Activated T-helper 2 cell treated with anti-CD3 and anti-CD28 coated beads, Interferon-gamma antibody, Interleukin-2, Interleukin-4, amounts not matched to agents 10 μg/mL and 5 μg/mL and 100 μg/mL, durations not matched to agents 14 hours and 24 hours and 36 hours (primary cell): ENCODE data around the gene FAT1. TPM values are rescaled to one million over a fixed set of nuclear protein-coding genes. Genes with fewer than 3 reads are reported as not detected.

ENCODE experiments used
- DNase-seq: peaks from one replicate; pipeline ENCODE4 v3.0.0; 2021; ENCODE audit warnings: low spot score
- H3K27ac Mint-ChIP-seq: one replicate; pipeline ENCODE4 v1.8.0; 2021; ENCODE audit warnings: mixed read lengths
- H3K27me3 Mint-ChIP-seq: one replicate; pipeline ENCODE4 v1.8.0; 2021; ENCODE audit warnings: low read depth, mixed read lengths
- H3K36me3 Mint-ChIP-seq: one replicate; pipeline ENCODE4 v1.8.0; 2021; ENCODE audit warnings: low read depth, mixed read lengths
- H3K4me1 Mint-ChIP-seq: one replicate; pipeline ENCODE4 v1.8.0; 2021; ENCODE audit warnings: low read depth, mixed read lengths
- H3K4me3 Mint-ChIP-seq: one replicate; pipeline ENCODE4 v1.8.0; 2021; ENCODE audit warnings: low read depth, mild to moderate bottlenecking, moderate library complexity, mixed read lengths
- H3K9me3 Mint-ChIP-seq: one replicate; pipeline ENCODE4 v1.8.0; 2021; ENCODE audit warnings: mixed read lengths
- intact Hi-C: fragments of 100-400 bp; cut with micrococcal nuclease; formaldehyde crosslinking; loops from one replicate; pipeline ENCODE4 v1.15.1; 2023
- total RNA-seq: library from RNA; stranded (reverse); gene quantifications from 2 replicates; pipeline ENCODE4 v1.2.3, GENCODE V29; 2022

The FAT1 gene
- total RNA-seq, 1 donor from 2014 or later = 0.05 TPM

- Mint-ChIP-seq H3K9me3 (peaks cover 3% of the 10 kb centered on the region), H3K4me1 (no peaks in the 10 kb centered on the region), H3K4me3 (no peak overlapping the region), H3K36me3 (no peaks in the 10 kb centered on the region), H3K27me3 (no peaks in the 10 kb centered on the region), H3K27ac (no peak overlapping the region)
- intact Hi-C loops = no loop called here
- DNase-seq = no peak
Measured at GRCh38 chr4:186599483-186599882, 124.2 kb downstream of the FAT1 start.

GRCh38 chr4:186598686-186599085, 125.0 kb downstream of the FAT1 start:
- Mint-ChIP-seq H3K27me3 (no peaks in the 10 kb centered on the region), H3K9me3 (peaks cover under 1% of the 10 kb centered on the region), H3K36me3 (no peaks in the 10 kb centered on the region), H3K4me3 (no peak overlapping the region), H3K4me1 (no peaks in the 10 kb centered on the region), H3K27ac (no peak overlapping the region)
- DNase-seq = no peak
- intact Hi-C loops = no loop called here

DNA sequence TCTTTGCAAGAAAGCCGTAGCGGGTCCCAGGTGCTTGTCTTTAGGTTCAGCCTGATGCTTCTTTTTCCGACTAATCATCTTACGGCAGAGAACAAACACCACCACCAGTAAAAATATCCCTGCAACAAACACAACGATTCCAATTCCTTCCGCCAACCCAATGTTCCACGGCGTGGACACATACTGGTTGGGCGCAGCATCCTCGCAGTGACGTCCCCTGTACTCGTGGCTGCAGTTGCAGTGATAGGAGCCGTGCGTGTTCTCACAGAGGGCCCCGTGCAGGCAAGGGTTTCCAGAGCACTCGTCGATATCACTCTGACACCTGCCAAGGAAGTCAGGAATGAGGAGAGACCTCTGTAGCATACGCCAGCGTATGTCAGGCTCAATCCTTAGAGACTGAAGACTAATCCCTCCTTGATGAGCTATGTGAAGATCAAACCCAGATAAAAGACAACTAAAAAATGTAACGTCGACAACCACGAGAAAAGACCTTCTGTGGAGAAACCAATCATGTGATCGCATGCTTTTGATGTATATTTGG, 126.7 kb downstream of the FAT1 start:
- H3K9me3 Mint-ChIP-seq = no peaks in the 10 kb centered on the region
- no peak overlapping the region for H3K4me3 Mint-ChIP-seq
- no peaks in the 10 kb centered on the region for H3K4me1 Mint-ChIP-seq
- intact Hi-C loops = no loop called here
- H3K36me3 Mint-ChIP-seq = no peaks in the 10 kb centered on the region
- no peaks in the 10 kb centered on the region for H3K27me3 Mint-ChIP-seq
- no peak for DNase-seq
- H3K27ac Mint-ChIP-seq = no peak overlapping the region

DNA sequence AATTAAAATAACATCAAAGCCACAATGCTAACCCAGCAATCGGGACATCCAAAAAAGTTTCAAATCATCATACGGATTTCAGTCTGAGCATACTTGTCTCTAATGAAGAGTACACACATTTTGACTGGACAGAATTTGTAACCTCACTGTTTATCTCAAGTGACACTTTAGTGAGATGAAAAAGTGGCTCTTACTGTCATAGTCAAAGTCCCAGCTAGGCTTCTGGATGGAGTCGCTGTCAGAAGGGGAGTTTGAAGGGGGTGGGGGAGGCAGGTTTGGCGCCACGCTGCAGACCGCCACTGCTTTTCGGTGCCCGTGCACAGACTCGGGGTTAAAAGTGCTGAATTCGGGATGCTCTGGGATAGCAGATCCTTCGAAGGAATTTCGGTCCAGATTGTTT, 127.3 kb downstream of the FAT1 start:
- intact Hi-C loops = no loop called here
- H3K4me3 Mint-ChIP-seq = no peak overlapping the region
- no peak overlapping the region for H3K27ac Mint-ChIP-seq
- H3K4me1 Mint-ChIP-seq = no peaks in the 10 kb centered on the region
- H3K27me3 Mint-ChIP-seq = no peaks in the 10 kb centered on the region
- no peak for DNase-seq
- no peaks in the 10 kb centered on the region for H3K36me3 Mint-ChIP-seq
- no peaks in the 10 kb centered on the region for H3K9me3 Mint-ChIP-seq

DNA sequence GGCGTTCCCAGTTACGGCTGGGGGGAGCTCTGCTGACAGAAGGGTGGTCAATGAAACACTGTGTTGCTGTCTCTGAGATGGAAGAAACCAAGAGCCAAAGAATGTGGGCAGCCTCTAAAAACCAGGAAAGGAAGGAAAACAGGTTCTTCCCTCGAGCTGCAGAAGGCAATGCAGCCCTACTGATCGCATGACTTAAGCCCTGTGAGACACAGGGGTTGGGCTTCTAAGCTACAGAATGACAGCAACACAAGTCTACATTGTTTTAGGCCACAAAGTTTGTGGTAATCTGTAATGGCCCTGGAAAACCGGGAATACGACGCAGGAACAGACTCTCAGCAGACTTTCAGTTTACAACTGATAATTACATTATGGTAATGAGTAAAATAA, 130.1 kb downstream of the FAT1 start:
- H3K4me1 Mint-ChIP-seq = no peaks in the 10 kb centered on the region
- no peaks in the 10 kb centered on the region for H3K36me3 Mint-ChIP-seq
- intact Hi-C loops = no loop called here
- H3K27ac Mint-ChIP-seq = no peak overlapping the region
- H3K4me3 Mint-ChIP-seq = no peak overlapping the region
- no peak for DNase-seq
- H3K9me3 Mint-ChIP-seq = no peaks in the 10 kb centered on the region
- H3K27me3 Mint-ChIP-seq = no peaks in the 10 kb centered on the region

GRCh38 chr4:186592966-186593586, 130.6 kb downstream of the FAT1 start:
- DNase-seq = no peak
- intact Hi-C loops = no loop called here
- H3K4me3 Mint-ChIP-seq = no peak overlapping the region

DNA sequence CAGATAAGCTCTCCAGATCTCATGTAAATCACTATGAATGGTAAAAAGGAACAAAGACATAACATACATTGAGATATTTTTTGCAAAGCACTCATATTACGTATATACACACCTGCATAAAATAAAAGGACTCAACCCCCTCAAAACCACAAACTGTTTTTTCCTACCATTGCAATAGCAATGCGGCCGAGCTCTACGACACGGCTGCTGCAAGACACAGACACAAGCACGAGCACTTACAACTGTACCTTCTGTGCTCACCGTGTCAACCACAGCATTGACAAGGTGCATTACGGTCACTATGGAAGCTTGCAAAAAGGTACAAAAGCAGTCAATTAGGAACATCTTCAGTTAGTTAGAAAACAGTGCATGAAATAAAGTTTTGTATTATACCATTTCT, 131.2 kb downstream of the FAT1 start:
- H3K27me3 Mint-ChIP-seq = no peaks in the 10 kb centered on the region
- intact Hi-C loops = no loop called here
- no peaks in the 10 kb centered on the region for H3K9me3 Mint-ChIP-seq
- no peaks in the 10 kb centered on the region for H3K36me3 Mint-ChIP-seq
- no peaks in the 10 kb centered on the region for H3K4me1 Mint-ChIP-seq
- no peak overlapping the region for H3K27ac Mint-ChIP-seq
- H3K4me3 Mint-ChIP-seq = no peak overlapping the region
- no peak for DNase-seq

More at GRCh38 chr4:186592966-186593586, 130.6 kb downstream of the FAT1 start:
- no peaks in the 10 kb centered on the region for H3K27me3 Mint-ChIP-seq
- H3K9me3 Mint-ChIP-seq = no peaks in the 10 kb centered on the region
- H3K27ac Mint-ChIP-seq = no peak overlapping the region
- H3K36me3 Mint-ChIP-seq = no peaks in the 10 kb centered on the region
- no peaks in the 10 kb centered on the region for H3K4me1 Mint-ChIP-seq

GRCh38 chr4:186591651-186592050, 132.0 kb downstream of the FAT1 start:
- H3K4me1 Mint-ChIP-seq = no peaks in the 10 kb centered on the region
- H3K36me3 Mint-ChIP-seq = no peaks in the 10 kb centered on the region
- no peak overlapping the region for H3K27ac Mint-ChIP-seq
- DNase-seq = no peak
- no peaks in the 10 kb centered on the region for H3K9me3 Mint-ChIP-seq
- intact Hi-C loops = no loop called here
- H3K4me3 Mint-ChIP-seq = no peak overlapping the region
- H3K27me3 Mint-ChIP-seq = no peaks in the 10 kb centered on the region

GRCh38 chr4:186588503-186588902, 135.2 kb downstream of the FAT1 start:
- H3K27me3 Mint-ChIP-seq = no peaks in the 10 kb centered on the region
- DNase-seq = no peak
- intact Hi-C loops = no loop called here
- H3K4me1 Mint-ChIP-seq = no peaks in the 10 kb centered on the region
- H3K9me3 Mint-ChIP-seq = no peaks in the 10 kb centered on the region
- no peaks in the 10 kb centered on the region for H3K36me3 Mint-ChIP-seq
- no peak overlapping the region for H3K27ac Mint-ChIP-seq
- H3K4me3 Mint-ChIP-seq = no peak overlapping the region

DNA sequence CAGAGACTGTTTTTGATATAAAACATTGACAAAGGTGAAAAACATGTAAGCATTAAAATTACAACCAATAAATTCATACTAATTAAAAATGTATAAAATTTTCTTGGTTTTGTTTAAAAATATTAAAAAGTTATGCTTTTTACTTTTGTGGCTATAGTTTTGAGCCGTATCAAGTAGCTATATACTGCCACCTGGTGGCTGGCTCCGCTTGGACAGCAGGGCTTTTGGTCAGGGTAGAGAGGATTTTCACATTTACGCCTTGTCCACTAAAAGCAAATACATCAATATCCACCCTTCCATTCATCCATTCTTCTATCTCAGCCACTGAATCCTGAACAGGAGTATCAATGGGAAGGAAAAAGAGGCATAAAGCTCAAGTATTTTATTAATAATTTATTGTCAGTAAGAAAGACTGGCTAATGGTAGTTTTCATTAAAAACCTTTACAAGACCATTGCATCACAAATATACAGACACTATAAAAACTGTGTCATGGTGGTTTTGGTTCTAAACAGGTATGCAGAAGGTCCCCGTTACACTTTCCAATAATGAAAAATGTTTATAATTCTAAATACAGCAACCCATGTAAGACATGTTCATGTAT, 136.1 kb downstream of the FAT1 start:
- peak; percentile 23 for DNase-seq
- H3K27me3 Mint-ChIP-seq = no peaks in the 10 kb centered on the region
- H3K36me3 Mint-ChIP-seq = no peaks in the 10 kb centered on the region
- H3K4me1 Mint-ChIP-seq = no peaks in the 10 kb centered on the region
- H3K9me3 Mint-ChIP-seq = no peaks in the 10 kb centered on the region
- intact Hi-C loops = no loop called here
- no peak overlapping the region for H3K27ac Mint-ChIP-seq
- no peak overlapping the region for H3K4me3 Mint-ChIP-seq

DNA sequence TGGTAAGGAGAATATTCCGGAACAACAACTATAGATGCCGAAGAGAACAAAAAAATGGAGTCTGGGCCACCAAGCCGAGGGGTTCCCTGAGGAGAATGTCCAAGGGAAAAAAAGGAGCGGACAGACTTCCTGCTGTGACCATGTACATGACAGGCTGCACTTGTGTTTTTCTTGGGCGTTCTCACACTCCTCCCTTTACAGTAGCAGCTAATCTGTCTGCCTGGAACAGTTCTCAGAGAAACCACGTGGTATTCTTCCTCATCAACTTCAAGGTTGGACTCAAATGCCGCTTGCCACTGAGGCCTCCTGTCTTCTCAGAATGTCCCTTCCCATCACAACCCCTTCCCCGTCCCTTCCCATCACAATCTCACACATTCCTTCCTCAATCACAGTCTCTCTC, 137.5 kb downstream of the FAT1 start:
- H3K27ac Mint-ChIP-seq = no peak overlapping the region
- no peaks in the 10 kb centered on the region for H3K36me3 Mint-ChIP-seq
- H3K4me3 Mint-ChIP-seq = no peak overlapping the region
- DNase-seq = no peak
- H3K4me1 Mint-ChIP-seq = no peaks in the 10 kb centered on the region
- intact Hi-C loops = no loop called here
- no peaks in the 10 kb centered on the region for H3K9me3 Mint-ChIP-seq
- H3K27me3 Mint-ChIP-seq = no peaks in the 10 kb centered on the region

GRCh38 chr4:186584912-186585311, 138.7 kb downstream of the FAT1 start:
- no peaks in the 10 kb centered on the region for H3K27me3 Mint-ChIP-seq
- DNase-seq = no peak
- H3K36me3 Mint-ChIP-seq = no peaks in the 10 kb centered on the region
- H3K27ac Mint-ChIP-seq = no peak overlapping the region
- intact Hi-C loops = no loop called here
- no peak overlapping the region for H3K4me3 Mint-ChIP-seq
- H3K9me3 Mint-ChIP-seq = no peaks in the 10 kb centered on the region
- H3K4me1 Mint-ChIP-seq = no peaks in the 10 kb centered on the region

- Mint-ChIP-seq H3K27ac (no peak overlapping the region), H3K4me3 (no peak overlapping the region), H3K36me3 (no peaks in the 10 kb centered on the region), H3K9me3 (no peaks in the 10 kb centered on the region), H3K27me3 (no peaks in the 10 kb centered on the region), H3K4me1 (no peaks in the 10 kb centered on the region)
- no peak for DNase-seq
- intact Hi-C loops = no loop called here
Measured at GRCh38 chr4:186581421-186581820, 142.2 kb downstream of the FAT1 start.
